BLaER1 treated with 17β-estradiol and CSF1 and Interleukin-3, amounts not matched to agents 10 nM and 100 nM (cell line): ENCODE measurements around the gene UCP3.

Experiments used
- H3K27ac ChIP-seq, 11 experiments: shearing (Covaris generic); formaldehyde crosslinking; 2 replicates each; pipeline ENCODE4 v1.8.1; 2022
- H3K27me3 ChIP-seq, 11 experiments: shearing (Covaris generic); formaldehyde crosslinking; 2 replicates each; pipeline ENCODE4 v1.8.1; 2022
- H3K36me3 ChIP-seq, 11 experiments: shearing (Covaris generic); formaldehyde crosslinking; 2 replicates each; pipeline ENCODE4 v1.8.1; 2022
- H3K4me1 ChIP-seq, 10 experiments: shearing (Covaris generic); formaldehyde crosslinking; 2 replicates each; pipeline ENCODE4 v1.8.1; 2022
- H3K4me2 ChIP-seq, 11 experiments: shearing (Covaris generic); formaldehyde crosslinking; 2 replicates each; pipeline ENCODE4 v1.8.1; 2022
- H3K4me3 ChIP-seq, 10 experiments: shearing (Covaris generic); formaldehyde crosslinking; 2 replicates each; pipeline ENCODE4 v1.8.1; 2022
- H3K9ac ChIP-seq, 11 experiments: shearing (Covaris generic); formaldehyde crosslinking; 2 replicates each; pipeline ENCODE4 v1.8.1; 2022
- H3K9me3 ChIP-seq, 11 experiments: shearing (Covaris generic); formaldehyde crosslinking; replicated peaks in 1 of 11; 2 replicates each; pipeline ENCODE4 v1.8.1; 2022
- H4K20me1 ChIP-seq, 11 experiments: shearing (Covaris generic); formaldehyde crosslinking; 2 replicates each; pipeline ENCODE4 v1.8.1; 2022
- Cebpa-rat ChIP-seq, 11 experiments: shearing (Covaris generic); IDR thresholded peaks; 2 replicates each; pipeline ENCODE4 v1.8.1; 2022

Gene UCP3

DNA sequence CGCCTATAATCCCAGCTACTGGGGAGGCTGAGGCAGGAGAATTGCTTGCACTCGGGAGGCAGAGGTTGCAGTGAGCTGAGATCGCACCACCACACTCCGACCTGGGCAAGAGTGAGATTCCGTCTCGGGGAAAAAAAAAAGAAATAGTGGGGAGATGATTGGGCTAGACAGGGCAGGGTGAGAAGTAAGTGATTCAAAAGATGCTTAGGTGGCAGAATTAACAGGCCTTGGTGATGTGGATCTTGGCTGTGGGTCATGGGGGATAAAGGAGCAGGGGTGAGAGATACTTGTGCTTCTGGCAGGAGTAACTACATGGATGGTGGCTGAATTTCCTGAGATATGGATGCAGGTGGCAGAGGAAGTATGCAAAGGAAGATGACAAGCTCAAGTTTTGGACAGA lies 13.1 kb upstream of the UCP3 start:
- H3K9ac ChIP-seq = peak overlapping the region in 3 of 11 experiments; percentile 70 to 84 (median 74); a peak in 5 of 22 replicates
- H4K20me1 ChIP-seq = no peaks in the 10 kb centered on the region
- no peak for TF ChIP-seq Cebpa-rat (IDR thresholded peaks at IDR 0.05)
- H3K36me3 ChIP-seq = peaks cover 0 to 68% (median 37%) of the 10 kb centered on the region in 11 experiments; a peak in 18 of 22 replicates
- no peak overlapping the region; a peak in 1 of 20 replicates for H3K4me3 ChIP-seq
- peaks cover 31 to 100% (median 74%) of the 10 kb centered on the region in 10 experiments for H3K4me1 ChIP-seq
- H3K9me3 ChIP-seq = no peaks in the 10 kb centered on the region
- H3K27me3 ChIP-seq = no peaks in the 10 kb centered on the region
- peak overlapping the region in 4 of 11 experiments; percentile 50 to 97 (median 92); a peak in 8 of 22 replicates for H3K27ac ChIP-seq
- H3K4me2 ChIP-seq = peak overlapping the region in 5 of 11 experiments; percentile 67 to 96 (median 88); a peak in 9 of 22 replicates

DNA sequence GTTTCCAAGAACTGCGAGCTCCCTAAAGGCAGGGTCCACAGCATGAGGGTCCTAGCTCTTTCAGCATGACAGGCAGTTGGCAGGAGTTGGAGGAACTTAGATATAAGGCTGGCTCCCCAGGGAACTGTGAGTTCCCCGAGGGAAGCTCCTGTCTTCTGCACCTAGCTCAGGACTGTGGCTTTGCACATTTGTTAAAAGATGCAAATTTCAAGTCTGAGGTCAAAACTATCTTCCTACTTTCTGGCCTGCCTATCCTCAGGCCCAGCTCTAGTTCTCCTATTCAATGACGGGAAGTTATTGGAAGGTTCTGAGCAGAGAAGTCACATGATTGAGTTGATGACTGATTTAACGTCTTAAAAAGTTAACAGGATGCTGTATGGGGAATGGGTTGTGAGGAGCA lies 11.7 kb upstream of the UCP3 start:
- no peaks in the 10 kb centered on the region for H4K20me1 ChIP-seq
- H3K4me3 ChIP-seq = peak overlapping the region in 2 of 10 experiments; percentile 25 to 26; a peak in 2 of 20 replicates
- H3K4me2 ChIP-seq = peak overlapping the region; percentile 32 to 96 (median 65)
- no peaks in the 10 kb centered on the region for H3K9me3 ChIP-seq
- H3K9ac ChIP-seq = peak overlapping the region in 4 of 11 experiments; percentile 49 to 88 (median 77); a peak in 7 of 22 replicates
- no peak for TF ChIP-seq Cebpa-rat (IDR thresholded peaks at IDR 0.05)
- H3K4me1 ChIP-seq = peaks cover 33 to 100% (median 70%) of the 10 kb centered on the region in 10 experiments
- H3K36me3 ChIP-seq = peaks cover 4 to 68% (median 52%) of the 10 kb centered on the region in 11 experiments; a peak in 19 of 22 replicates
- peak overlapping the region in 8 of 11 experiments; percentile 25 to 97 (median 66); a peak in 15 of 22 replicates for H3K27ac ChIP-seq
- no peaks in the 10 kb centered on the region for H3K27me3 ChIP-seq

GRCh38 chr11:74019860-74020259 lies 11.0 kb upstream of the UCP3 start:
- peaks cover 39 to 100% (median 70%) of the 10 kb centered on the region in 10 experiments for H3K4me1 ChIP-seq
- H4K20me1 ChIP-seq = no peaks in the 10 kb centered on the region
- H3K27me3 ChIP-seq = no peaks in the 10 kb centered on the region
- H3K4me2 ChIP-seq = peak overlapping the region; percentile 32 to 96 (median 65)
- peaks cover 4 to 74% (median 48%) of the 10 kb centered on the region in 11 experiments; a peak in 19 of 22 replicates for H3K36me3 ChIP-seq
- no peaks in the 10 kb centered on the region for H3K9me3 ChIP-seq
- TF ChIP-seq Cebpa-rat (IDR thresholded peaks at IDR 0.05) = no peak
- H3K27ac ChIP-seq = peak overlapping the region in 8 of 11 experiments; percentile 21 to 97 (median 66); a peak in 16 of 22 replicates
- H3K9ac ChIP-seq = peak overlapping the region in 4 of 11 experiments; percentile 49 to 88 (median 77); a peak in 7 of 22 replicates
- peak overlapping the region in 2 of 10 experiments; percentile 25 to 26; a peak in 2 of 20 replicates for H3K4me3 ChIP-seq

DNA sequence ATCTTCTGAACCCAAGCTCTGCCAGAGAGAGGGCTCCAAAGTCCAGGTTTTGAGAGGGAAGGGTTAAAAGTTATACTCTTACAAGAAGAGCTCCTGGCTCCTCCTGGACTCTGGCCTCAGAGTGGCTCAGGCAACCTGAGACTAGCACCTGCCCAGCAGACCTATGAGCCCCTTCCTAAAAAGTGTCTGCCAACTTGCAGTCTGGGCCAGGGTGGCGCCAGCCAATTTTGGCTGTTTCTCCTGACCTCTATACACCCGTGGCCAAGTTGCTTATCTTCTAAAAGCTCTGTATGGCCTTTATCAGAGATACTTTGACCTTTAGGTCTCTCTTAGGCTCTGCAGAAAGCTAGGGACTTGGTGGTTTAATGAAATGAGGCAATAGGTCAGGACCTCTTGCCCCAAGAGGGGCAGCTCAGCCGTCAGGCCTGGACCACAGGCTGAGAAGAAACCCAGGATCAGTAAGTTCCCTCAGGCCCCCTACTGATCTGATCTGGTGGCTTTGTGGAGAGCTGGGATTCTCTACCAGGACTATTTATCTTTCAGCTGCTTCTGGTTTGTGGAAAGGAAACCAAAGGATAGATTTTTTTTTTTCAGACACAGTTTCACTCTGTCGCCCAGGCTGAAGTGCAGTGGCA lies 10.3 kb upstream of the UCP3 start:
- Histone ChIP-seq H3K27me3 (no peaks in the 10 kb centered on the region), H3K4me3 (peak overlapping the region in 3 of 10 experiments; percentile 9 to 26 (median 25); a peak in 3 of 20 replicates), H3K27ac (peak overlapping the region in 7 of 11 experiments; percentile 25 to 97 (median 73); a peak in 14 of 22 replicates), H3K9me3 (no peaks in the 10 kb centered on the region), H3K4me1 (peaks cover 39 to 100% (median 70%) of the 10 kb centered on the region in 10 experiments), H3K4me2 (peak overlapping the region in 8 of 11 experiments; percentile 47 to 96 (median 70); a peak in 16 of 22 replicates), H3K36me3 (peaks cover 4 to 75% (median 48%) of the 10 kb centered on the region in 11 experiments; a peak in 19 of 22 replicates), H3K9ac (peak overlapping the region in 4 of 11 experiments; percentile 49 to 88 (median 77); a peak in 7 of 22 replicates), H4K20me1 (no peaks in the 10 kb centered on the region)
- TF ChIP-seq Cebpa-rat (IDR thresholded peaks at IDR 0.05) = no peak

DNA sequence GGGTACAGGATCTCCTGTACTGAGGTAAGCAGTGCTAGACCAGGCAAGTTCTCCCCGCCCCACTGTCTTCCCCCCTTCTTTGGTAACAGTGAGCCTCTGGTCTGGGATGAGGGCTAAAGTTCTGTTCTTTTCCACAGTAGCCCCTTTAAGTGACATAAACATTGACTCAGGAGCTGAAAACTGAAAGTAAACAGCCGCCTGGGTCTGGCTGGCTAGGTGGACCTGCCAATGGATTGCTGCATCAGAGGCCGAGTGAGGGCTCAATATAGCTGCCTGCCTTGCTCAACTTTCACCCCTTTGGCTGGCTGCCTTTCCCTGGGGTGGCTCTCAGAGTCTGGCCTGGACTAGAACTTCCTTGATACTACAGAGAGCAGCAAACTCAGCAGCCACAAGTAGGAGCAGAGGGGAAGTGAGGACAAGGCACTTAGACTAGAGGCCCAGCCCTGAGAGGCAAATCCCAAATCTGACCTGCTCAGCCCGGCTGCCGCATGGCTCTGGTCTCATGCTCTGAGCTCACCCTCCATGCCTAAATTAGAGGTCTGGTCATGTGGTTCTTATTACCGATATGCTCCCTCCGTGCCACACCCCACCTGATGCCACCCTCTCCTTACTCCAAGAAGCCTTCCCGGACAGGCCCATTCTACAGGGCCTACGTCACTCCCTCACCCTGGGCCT lies 9.6 kb upstream of the UCP3 start:
- no peaks in the 10 kb centered on the region for H3K27me3 ChIP-seq
- H3K9ac ChIP-seq = peak overlapping the region in 5 of 11 experiments; percentile 7 to 88 (median 70); a peak in 9 of 22 replicates
- H3K27ac ChIP-seq = peak overlapping the region in 8 of 11 experiments; percentile 13 to 97 (median 65); a peak in 15 of 22 replicates
- TF ChIP-seq Cebpa-rat (IDR thresholded peaks at IDR 0.05) = no peak; a peak in 1 of 22 replicates
- no peaks in the 10 kb centered on the region for H4K20me1 ChIP-seq
- H3K9me3 ChIP-seq = no peaks in the 10 kb centered on the region
- H3K4me2 ChIP-seq = peak overlapping the region in 6 of 11 experiments; percentile 9 to 96 (median 78); a peak in 11 of 22 replicates
- H3K4me1 ChIP-seq = peaks cover 46 to 100% (median 71%) of the 10 kb centered on the region in 10 experiments
- peaks cover 4 to 75% (median 50%) of the 10 kb centered on the region in 11 experiments; a peak in 19 of 22 replicates for H3K36me3 ChIP-seq
- H3K4me3 ChIP-seq = peak overlapping the region in 1 of 10 experiments; percentile 9; a peak in 1 of 20 replicates

DNA sequence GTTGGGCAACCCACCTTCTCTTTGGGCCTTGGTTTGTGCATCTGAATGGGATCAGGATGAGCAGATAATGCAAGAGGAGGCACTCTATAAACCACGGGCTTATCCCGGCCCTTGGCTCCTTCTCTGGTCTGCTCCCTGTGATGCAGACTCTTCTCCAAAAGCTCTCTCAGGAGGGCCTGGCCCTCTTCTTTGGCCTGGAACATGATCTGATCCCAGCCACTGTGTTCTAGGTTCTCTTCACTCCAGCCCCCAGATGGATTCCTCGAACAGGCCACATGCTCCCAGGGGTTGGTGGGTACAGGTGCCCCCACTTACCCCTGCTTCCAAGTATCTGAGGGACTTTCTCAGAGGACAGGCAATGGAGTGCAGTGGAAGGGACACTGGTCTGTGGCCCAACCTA lies 8.7 kb upstream of the UCP3 start:
- H3K4me1 ChIP-seq = peaks cover 52 to 98% (median 74%) of the 10 kb centered on the region in 10 experiments
- H3K4me2 ChIP-seq = peak overlapping the region in 4 of 11 experiments; percentile 67 to 96 (median 89); a peak in 8 of 22 replicates
- no peaks in the 10 kb centered on the region for H3K9me3 ChIP-seq
- H3K27me3 ChIP-seq = no peaks in the 10 kb centered on the region
- no peak overlapping the region for H3K4me3 ChIP-seq
- H4K20me1 ChIP-seq = no peaks in the 10 kb centered on the region
- no peak for TF ChIP-seq Cebpa-rat (IDR thresholded peaks at IDR 0.05)
- H3K36me3 ChIP-seq = peaks cover 8 to 75% (median 56%) of the 10 kb centered on the region in 11 experiments; a peak in 20 of 22 replicates
- peak overlapping the region in 5 of 11 experiments; percentile 32 to 97 (median 86); a peak in 8 of 22 replicates for H3K27ac ChIP-seq
- H3K9ac ChIP-seq = peak overlapping the region in 3 of 11 experiments; percentile 70 to 88 (median 84); a peak in 6 of 22 replicates

GRCh38 chr11:74015919-74016684 lies 7.2 kb upstream of the UCP3 start:
- Histone ChIP-seq H3K4me1 (peaks cover 62 to 98% (median 77%) of the 10 kb centered on the region in 10 experiments), H3K4me3 (no peak overlapping the region), H4K20me1 (no peaks in the 10 kb centered on the region), H3K27me3 (no peaks in the 10 kb centered on the region), H3K9me3 (no peaks in the 10 kb centered on the region), H3K27ac (peak overlapping the region in 6 of 11 experiments; percentile 37 to 67 (median 52); a peak in 3 of 22 replicates), H3K4me2 (peak overlapping the region in 9 of 11 experiments; percentile 54 to 96 (median 78); a peak in 15 of 22 replicates), H3K36me3 (peaks cover 8 to 74% (median 47%) of the 10 kb centered on the region in 11 experiments; a peak in 20 of 22 replicates), H3K9ac (no peak overlapping the region)
- TF ChIP-seq Cebpa-rat (IDR thresholded peaks at IDR 0.05) = no peak

DNA sequence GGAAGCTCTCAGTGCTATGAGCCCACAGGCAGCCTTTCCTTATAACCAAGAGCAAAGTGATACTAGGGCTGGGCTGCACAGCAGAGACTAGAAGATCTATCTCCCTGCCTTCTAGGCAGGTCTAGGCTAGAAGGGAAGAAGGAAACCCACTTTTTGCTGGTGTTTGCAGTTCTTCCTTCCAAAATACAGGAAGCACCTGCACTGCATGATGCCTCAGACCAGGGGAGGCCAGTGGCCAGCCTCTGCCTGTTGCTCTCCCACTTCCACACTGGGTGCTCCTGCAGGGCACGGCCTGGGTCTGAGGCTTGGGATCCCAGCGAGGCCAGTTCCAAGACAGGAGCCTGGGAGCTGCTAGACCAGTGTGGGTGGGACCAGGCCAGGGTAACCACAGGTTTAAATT lies 6.0 kb upstream of the UCP3 start:
- H3K4me2 ChIP-seq = peak overlapping the region; percentile 49 to 96 (median 74)
- H3K27ac ChIP-seq = peak overlapping the region in 10 of 11 experiments; percentile 22 to 67 (median 52); a peak in 17 of 22 replicates
- peak overlapping the region in 6 of 11 experiments; percentile 4 to 45 (median 18); a peak in 4 of 22 replicates for H3K9ac ChIP-seq
- H3K9me3 ChIP-seq = no peaks in the 10 kb centered on the region
- H3K4me1 ChIP-seq = peaks cover 61 to 98% (median 77%) of the 10 kb centered on the region in 10 experiments
- H4K20me1 ChIP-seq = no peaks in the 10 kb centered on the region
- H3K4me3 ChIP-seq = no peak overlapping the region
- peaks cover 8 to 73% (median 45%) of the 10 kb centered on the region in 11 experiments; a peak in 20 of 22 replicates for H3K36me3 ChIP-seq
- no peak for TF ChIP-seq Cebpa-rat (IDR thresholded peaks at IDR 0.05)
- no peaks in the 10 kb centered on the region for H3K27me3 ChIP-seq
